SU-DHL-6 (cell line): ENCODE measurements around the gene FBXO42.

Experiments
- EZH2phosphoT487 ChIP-seq: fragments of 200-600 bp; sonication (generic), shearing (Covaris generic); conservative IDR thresholded peaks from 2 replicates; pipeline ENCODE4 v1.6.1; 2018; ENCODE audit warnings: mild to moderate bottlenecking, antibody characterized with exemption, low read length, moderate library complexity, mixed read lengths
- TF ChIP-seq, protein P1 (sequence below): fragments of 200-600 bp; sonication (generic); IDR thresholded peaks from one replicate; pipeline ENCODE4 v1.5.1; 2017; ENCODE audit warnings: antibody characterized with exemption, mild to moderate bottlenecking, low read length, moderate library complexity; ENCODE audit not compliant: insufficient read depth, poor library complexity, severe bottlenecking

DNA sequence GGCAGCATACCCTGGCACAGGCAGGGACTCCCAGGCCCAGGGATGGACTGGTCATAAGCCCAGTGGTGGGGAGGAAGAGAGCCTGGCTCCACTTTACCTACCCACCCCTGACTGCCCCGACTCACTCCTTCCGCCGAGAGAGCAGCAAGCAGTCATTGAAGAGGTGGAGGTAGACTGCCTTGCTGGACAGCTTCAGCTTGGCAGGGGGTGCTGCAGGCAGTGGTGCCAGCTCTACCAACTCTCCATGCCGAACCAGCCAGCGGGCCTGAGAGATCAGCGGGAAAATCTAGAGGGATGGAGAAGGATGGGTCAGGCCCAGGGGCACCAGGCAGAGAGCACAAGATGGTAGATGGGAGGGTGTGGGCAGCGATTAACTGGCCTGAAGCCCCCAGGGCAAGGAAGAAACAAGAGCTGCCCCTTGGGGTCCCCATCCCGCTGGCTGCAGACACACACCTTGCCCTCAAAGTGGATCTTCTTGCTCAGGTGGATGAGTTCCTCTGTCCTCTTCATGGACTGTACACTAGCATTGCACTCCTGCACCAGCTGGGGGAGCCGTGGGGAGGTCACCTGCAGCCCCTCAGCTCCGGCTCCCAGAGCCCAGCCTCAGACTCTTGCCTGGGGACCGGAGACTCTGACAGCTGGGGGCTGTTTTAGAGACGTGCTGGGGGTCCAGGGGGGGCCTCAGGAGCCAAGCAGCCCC, 147.5 kb downstream of the FBXO42 start:
- TF ChIP-seq, protein P1, sequence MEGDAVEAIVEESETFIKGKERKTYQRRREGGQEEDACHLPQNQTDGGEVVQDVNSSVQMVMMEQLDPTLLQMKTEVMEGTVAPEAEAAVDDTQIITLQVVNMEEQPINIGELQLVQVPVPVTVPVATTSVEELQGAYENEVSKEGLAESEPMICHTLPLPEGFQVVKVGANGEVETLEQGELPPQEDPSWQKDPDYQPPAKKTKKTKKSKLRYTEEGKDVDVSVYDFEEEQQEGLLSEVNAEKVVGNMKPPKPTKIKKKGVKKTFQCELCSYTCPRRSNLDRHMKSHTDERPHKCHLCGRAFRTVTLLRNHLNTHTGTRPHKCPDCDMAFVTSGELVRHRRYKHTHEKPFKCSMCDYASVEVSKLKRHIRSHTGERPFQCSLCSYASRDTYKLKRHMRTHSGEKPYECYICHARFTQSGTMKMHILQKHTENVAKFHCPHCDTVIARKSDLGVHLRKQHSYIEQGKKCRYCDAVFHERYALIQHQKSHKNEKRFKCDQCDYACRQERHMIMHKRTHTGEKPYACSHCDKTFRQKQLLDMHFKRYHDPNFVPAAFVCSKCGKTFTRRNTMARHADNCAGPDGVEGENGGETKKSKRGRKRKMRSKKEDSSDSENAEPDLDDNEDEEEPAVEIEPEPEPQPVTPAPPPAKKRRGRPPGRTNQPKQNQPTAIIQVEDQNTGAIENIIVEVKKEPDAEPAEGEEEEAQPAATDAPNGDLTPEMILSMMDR = peak; percentile 17
- no peak for TF ChIP-seq EZH2phosphoT487
